Fibroblast of lung (primary cell): ENCODE data around the gene AR.

ENCODE experiments used
- EZH2 ChIP-seq: IDR thresholded peaks from 2 replicates; pipeline ENCODE4 v1.5.1; 2012; ENCODE audit warnings: low read length, control low read depth, mild to moderate bottlenecking; ENCODE audit errors: missing control alignments
- TF ChIP-seq, protein P1 (sequence below), 2 donors: IDR thresholded peaks in 1 of 2; conservative IDR thresholded peaks in 1 of 2; 1 replicate in 1 of 2; 2 replicates in 1 of 2; pipeline ENCODE4 v1.5.1; 2011 to 2012; ENCODE audit warnings: low read length in 2 of 2, control low read depth in 1 of 2, inconsistent platforms in 1 of 2, low read depth in 1 of 2, mild to moderate bottlenecking in 1 of 2

DNA sequence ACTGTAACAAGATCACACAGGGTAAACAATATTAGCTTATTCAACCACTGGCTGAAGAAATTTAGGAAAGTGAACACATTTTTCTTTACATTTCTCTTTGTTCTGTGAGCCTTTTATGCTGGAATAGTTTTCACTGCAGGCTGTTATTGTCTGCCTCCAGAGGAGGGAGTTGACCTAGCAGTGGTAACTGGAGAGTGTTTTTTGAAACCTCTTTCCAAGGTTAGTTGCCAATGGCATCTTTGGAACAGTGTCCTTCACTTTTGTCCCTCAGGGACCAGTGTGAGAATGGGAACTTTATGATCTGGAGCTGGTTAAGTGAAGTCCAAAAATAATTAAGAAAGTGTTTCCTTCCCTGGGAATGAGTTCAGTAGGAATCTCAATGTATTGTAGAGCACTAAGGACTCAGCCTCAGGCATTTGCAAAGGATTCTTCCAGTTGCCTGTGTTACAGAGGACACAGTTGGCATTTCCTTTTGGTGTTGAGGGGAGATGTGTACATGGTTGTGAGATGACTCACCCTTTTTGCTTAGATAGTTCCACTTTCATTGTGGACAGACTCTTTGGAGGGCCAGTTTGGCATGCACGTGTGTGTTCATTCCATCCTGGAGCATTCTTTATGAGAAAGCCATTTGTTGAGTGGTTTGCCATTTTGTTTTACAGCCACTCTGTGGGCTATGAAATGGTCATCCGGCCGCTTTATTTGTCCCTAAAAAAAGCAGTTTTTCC lies 61.3 kb downstream of the AR start:
- TF ChIP-seq, protein P1, sequence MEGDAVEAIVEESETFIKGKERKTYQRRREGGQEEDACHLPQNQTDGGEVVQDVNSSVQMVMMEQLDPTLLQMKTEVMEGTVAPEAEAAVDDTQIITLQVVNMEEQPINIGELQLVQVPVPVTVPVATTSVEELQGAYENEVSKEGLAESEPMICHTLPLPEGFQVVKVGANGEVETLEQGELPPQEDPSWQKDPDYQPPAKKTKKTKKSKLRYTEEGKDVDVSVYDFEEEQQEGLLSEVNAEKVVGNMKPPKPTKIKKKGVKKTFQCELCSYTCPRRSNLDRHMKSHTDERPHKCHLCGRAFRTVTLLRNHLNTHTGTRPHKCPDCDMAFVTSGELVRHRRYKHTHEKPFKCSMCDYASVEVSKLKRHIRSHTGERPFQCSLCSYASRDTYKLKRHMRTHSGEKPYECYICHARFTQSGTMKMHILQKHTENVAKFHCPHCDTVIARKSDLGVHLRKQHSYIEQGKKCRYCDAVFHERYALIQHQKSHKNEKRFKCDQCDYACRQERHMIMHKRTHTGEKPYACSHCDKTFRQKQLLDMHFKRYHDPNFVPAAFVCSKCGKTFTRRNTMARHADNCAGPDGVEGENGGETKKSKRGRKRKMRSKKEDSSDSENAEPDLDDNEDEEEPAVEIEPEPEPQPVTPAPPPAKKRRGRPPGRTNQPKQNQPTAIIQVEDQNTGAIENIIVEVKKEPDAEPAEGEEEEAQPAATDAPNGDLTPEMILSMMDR (conservative IDR thresholded peaks at IDR 0.05 in 1 of 2, IDR thresholded peaks at IDR 0.05 in 1 of 2; ENCODE audit: low read depth in 1 of 2, low read length in 2 of 2) = peak in 1 of 2 donors; percentile 11
- TF ChIP-seq EZH2 = no peak
